ENCODE data around the gene TXNDC16. TPM values are rescaled to one million over a fixed set of nuclear protein-coding genes. Genes with fewer than 3 reads are reported as not detected.

The TXNDC16 gene
- total RNA-seq, result 10 to 100 TPM; 11.5 to 17.5 TPM
- 16.0 TPM for polyA plus RNA-seq (2013, experiment 1 of 2)
- polyA plus RNA-seq (2013, experiment 2 of 2), result 15.3 TPM
- long read RNA-seq, experiment 1, full-length matches to known transcripts, result 3 of 16 reads
- long read RNA-seq, experiment 1, partial matches to known transcripts, result 11 of 16 reads
- long read RNA-seq, experiment 1, other reads (novel, unspliced or antisense), result 2 of 16 reads
- long read RNA-seq, experiment 2, full-length matches to known transcripts, result 26 of 36 reads
- long read RNA-seq, experiment 2, partial matches to known transcripts, result 7 of 36 reads
- long read RNA-seq, experiment 2, other reads (novel, unspliced or antisense), result 3 of 36 reads
- long read RNA-seq, experiment 3, full-length matches to known transcripts, result 37 of 54 reads
- long read RNA-seq, experiment 3, partial matches to known transcripts, result 8 of 54 reads
- long read RNA-seq, experiment 3, other reads (novel, unspliced or antisense), result 9 of 54 reads
- long read RNA-seq, experiment 4, partial matches to known transcripts, result 2 of 3 reads
- long read RNA-seq, experiment 4, other reads (novel, unspliced or antisense), result 1 of 3 reads

DNA sequence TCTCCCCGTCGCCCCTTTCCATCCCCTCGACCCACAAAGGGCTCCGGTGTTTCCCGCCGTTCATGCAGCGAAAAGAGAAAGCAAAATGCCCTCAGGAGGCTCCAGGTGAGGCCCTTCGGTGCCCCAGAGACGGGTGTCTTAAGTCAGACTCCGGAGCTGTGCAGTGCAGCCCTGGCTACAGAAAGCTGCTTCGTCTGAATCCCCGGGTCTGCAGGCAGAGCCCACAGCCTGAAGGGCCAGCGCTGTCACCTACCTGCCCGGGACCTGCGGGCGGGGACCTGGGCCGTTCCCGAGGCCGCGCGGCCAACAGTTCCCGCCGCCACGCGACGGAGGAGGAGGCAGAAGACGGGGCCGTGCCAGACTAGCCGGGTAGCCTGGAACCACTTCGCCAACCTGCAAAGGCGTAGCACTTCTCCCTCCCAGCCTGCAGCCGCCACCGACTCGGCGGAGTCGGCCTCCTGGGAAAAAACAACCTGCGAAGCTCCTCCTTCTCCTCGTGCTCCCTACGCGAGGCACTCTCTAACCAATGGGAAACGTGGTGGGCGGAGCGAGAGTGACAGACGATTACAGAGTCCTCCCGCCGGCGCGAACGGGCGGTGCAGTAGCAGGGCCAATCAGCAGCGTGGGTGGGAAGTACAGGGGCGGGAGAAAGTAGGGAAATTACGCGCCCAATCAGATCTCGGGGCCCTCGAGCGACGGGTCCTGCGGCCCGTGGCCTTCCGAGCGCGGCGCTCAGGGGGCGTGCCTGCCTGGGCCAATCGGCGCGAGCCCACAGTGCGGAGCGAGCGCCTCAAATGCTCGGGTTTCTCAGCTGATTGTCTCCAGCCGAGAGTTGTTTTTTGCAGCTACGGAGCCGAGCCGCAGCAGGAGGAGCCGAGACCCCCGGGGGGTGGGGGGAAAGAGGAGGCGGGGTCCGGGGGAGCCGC, at the start of gene TXNDC16, which contains the start of gene GPR137C:
Gene TXNDC16, minus strand, starts transcription at position 443 of the 926 bp plus-strand sequence. CDS start 8,948 bp downstream, outside the sequence.
Gene GPR137C, plus strand, starts transcription at position 774 of the 926 bp plus-strand sequence. CDS start 312 bp downstream, outside the sequence.
- peak within 1 kb of the TSS; percentile 70 for H3K9ac ChIP-seq (ENCODE audit: extremely low read depth, low read length, poor library complexity, severe bottlenecking)
- WGBS, 2 experiments (ENCODE audit: insufficient coverage in 1 of 2, insufficient read length in 1 of 2), result 0% methylated on average over 37 to 81 of the region's 81 CpGs
- TF ChIP-seq, protein P1, sequence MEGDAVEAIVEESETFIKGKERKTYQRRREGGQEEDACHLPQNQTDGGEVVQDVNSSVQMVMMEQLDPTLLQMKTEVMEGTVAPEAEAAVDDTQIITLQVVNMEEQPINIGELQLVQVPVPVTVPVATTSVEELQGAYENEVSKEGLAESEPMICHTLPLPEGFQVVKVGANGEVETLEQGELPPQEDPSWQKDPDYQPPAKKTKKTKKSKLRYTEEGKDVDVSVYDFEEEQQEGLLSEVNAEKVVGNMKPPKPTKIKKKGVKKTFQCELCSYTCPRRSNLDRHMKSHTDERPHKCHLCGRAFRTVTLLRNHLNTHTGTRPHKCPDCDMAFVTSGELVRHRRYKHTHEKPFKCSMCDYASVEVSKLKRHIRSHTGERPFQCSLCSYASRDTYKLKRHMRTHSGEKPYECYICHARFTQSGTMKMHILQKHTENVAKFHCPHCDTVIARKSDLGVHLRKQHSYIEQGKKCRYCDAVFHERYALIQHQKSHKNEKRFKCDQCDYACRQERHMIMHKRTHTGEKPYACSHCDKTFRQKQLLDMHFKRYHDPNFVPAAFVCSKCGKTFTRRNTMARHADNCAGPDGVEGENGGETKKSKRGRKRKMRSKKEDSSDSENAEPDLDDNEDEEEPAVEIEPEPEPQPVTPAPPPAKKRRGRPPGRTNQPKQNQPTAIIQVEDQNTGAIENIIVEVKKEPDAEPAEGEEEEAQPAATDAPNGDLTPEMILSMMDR (conservative IDR thresholded peaks at IDR 0.05), result no peak
- peak within 1 kb of the TSS; percentile 65 for H3K4me3 Mint-ChIP-seq
- no peaks in the 10 kb centered on the region for H3K9me3 ChIP-seq (ENCODE audit: control insufficient read depth, low read length)
- H3K4me1 ChIP-seq (ENCODE audit: control insufficient read depth, insufficient read depth, low read length), result no peaks in the 10 kb centered on the region
- H3K4me3 ChIP-seq (ENCODE audit: low read length), result peak within 1 kb of the TSS; percentile 94
- peaks cover 7% of the 10 kb centered on the region for H3K36me3 Mint-ChIP-seq (ENCODE audit: low read depth)
- DNase-seq, result peak; percentile 100
- H3K4me1 Mint-ChIP-seq, result peaks cover 15% of the 10 kb centered on the region
- peak within 1 kb of the TSS; percentile 93 for H3K27ac Mint-ChIP-seq
- H3K27me3 Mint-ChIP-seq (ENCODE audit: insufficient read depth), result peaks cover 6% of the 10 kb centered on the region
- no peaks in the 10 kb centered on the region for H3K36me3 ChIP-seq (ENCODE audit: control insufficient read depth, insufficient read depth, low read length)
- peak within 1 kb of the TSS; percentile 80 for H3K27ac ChIP-seq (ENCODE audit: low read depth, low read length)
- peaks cover 10% of the 10 kb centered on the region for H3K27me3 ChIP-seq (ENCODE audit: control insufficient read depth, insufficient read depth, low read length, poor library complexity, severe bottlenecking)
- H3K9me3 Mint-ChIP-seq, result no peaks in the 10 kb centered on the region

GRCh38 chr14:52599974-52600373, 47.7 kb upstream of the TXNDC16 start:
- Histone ChIP-seq H3K36me3 (ENCODE audit: control insufficient read depth, insufficient read depth, low read length) (no peaks in the 10 kb centered on the region), H3K9ac (ENCODE audit: extremely low read depth, low read length, poor library complexity, severe bottlenecking) (no peak overlapping the region), H3K27ac (ENCODE audit: low read depth, low read length) (no peak overlapping the region), H3K9me3 (ENCODE audit: control insufficient read depth, low read length) (peaks cover 4% of the 10 kb centered on the region), H3K4me1 (ENCODE audit: control insufficient read depth, insufficient read depth, low read length) (no peaks in the 10 kb centered on the region), H3K27me3 (ENCODE audit: control insufficient read depth, insufficient read depth, low read length, poor library complexity, severe bottlenecking) (no peaks in the 10 kb centered on the region), H3K4me3 (ENCODE audit: low read length) (no peak overlapping the region)
- H3K27me3 Mint-ChIP-seq (ENCODE audit: insufficient read depth), result no peaks in the 10 kb centered on the region
- H3K36me3 Mint-ChIP-seq (ENCODE audit: low read depth), result peaks cover 17% of the 10 kb centered on the region
- no peak overlapping the region for H3K4me3 Mint-ChIP-seq
- no peak overlapping the region for H3K27ac Mint-ChIP-seq
- no peak for DNase-seq
- H3K9me3 Mint-ChIP-seq, result peaks cover 23% of the 10 kb centered on the region
- TF ChIP-seq, protein P1 (conservative IDR thresholded peaks at IDR 0.05), result no peak
- WGBS, 2 experiments (ENCODE audit: insufficient coverage in 1 of 2, insufficient read length in 1 of 2), result 90 to 100% methylated on average over 1 to 2 of the region's 3 CpGs
- H3K4me1 Mint-ChIP-seq, result peaks cover 2% of the 10 kb centered on the region

- TF ChIP-seq, protein P1 (conservative IDR thresholded peaks at IDR 0.05), result no peak
- H3K27me3 ChIP-seq (ENCODE audit: control insufficient read depth, insufficient read depth, low read length, poor library complexity, severe bottlenecking), result no peaks in the 10 kb centered on the region
- no peaks in the 10 kb centered on the region for H3K9me3 ChIP-seq (ENCODE audit: control insufficient read depth, low read length)
- H3K4me3 ChIP-seq (ENCODE audit: low read length), result no peak overlapping the region
- Mint-ChIP-seq H3K9me3 (peaks cover 24% of the 10 kb centered on the region), H3K4me1 (peaks cover 2% of the 10 kb centered on the region), H3K27me3 (ENCODE audit: insufficient read depth) (no peaks in the 10 kb centered on the region), H3K27ac (no peak overlapping the region), H3K4me3 (no peak overlapping the region), H3K36me3 (ENCODE audit: low read depth) (peaks cover 12% of the 10 kb centered on the region)
- 100% methylated on average over 1 of the region's 1 CpG; no CpG with 5 or more reads in 1 of the 2 experiments for WGBS, 2 experiments (ENCODE audit: insufficient coverage in 1 of 2, insufficient read length in 1 of 2)
- no peak for DNase-seq
- no peak overlapping the region for H3K27ac ChIP-seq (ENCODE audit: low read depth, low read length)
- no peak overlapping the region for H3K9ac ChIP-seq (ENCODE audit: extremely low read depth, low read length, poor library complexity, severe bottlenecking)
- H3K4me1 ChIP-seq (ENCODE audit: control insufficient read depth, insufficient read depth, low read length), result no peaks in the 10 kb centered on the region
- H3K36me3 ChIP-seq (ENCODE audit: control insufficient read depth, insufficient read depth, low read length), result no peaks in the 10 kb centered on the region
Observed at GRCh38 chr14:52598568-52598967, 46.3 kb upstream of the TXNDC16 start.
